ENCODE data around the gene TOP3B.

TOP3B gene

GRCh38 chr22:22022947-22023534 lies 40.5 kb upstream of the TOP3B start:
- Histone ChIP-seq H3K4me1 (ENCODE audit: control insufficient read depth, insufficient read depth, low read length, poor library complexity, severe bottlenecking) (no peaks in the 10 kb centered on the region), H3K36me3 (ENCODE audit: control insufficient read depth, insufficient read depth, low read length) (no peaks in the 10 kb centered on the region), H3K9me3 (ENCODE audit: control insufficient read depth, low read length) (no peaks in the 10 kb centered on the region), H3K27me3 (replicated peaks; ENCODE audit: control insufficient read depth, insufficient read depth, low read length, poor library complexity, severe bottlenecking) (no peaks in the 10 kb centered on the region), H3K27ac (ENCODE audit: insufficient read depth, low read length, poor library complexity, severe bottlenecking) (no peak overlapping the region), H3K4me3 (ENCODE audit: insufficient read depth, low read depth, low read length, poor library complexity, severe bottlenecking) (no peak overlapping the region)
- no peak for DNase-seq

- DNase-seq, result no peak
- H3K36me3 ChIP-seq (ENCODE audit: control insufficient read depth, insufficient read depth, low read length), result no peaks in the 10 kb centered on the region
- H3K27ac ChIP-seq (ENCODE audit: insufficient read depth, low read length, poor library complexity, severe bottlenecking), result no peak overlapping the region
- no peak overlapping the region for H3K4me3 ChIP-seq (ENCODE audit: insufficient read depth, low read depth, low read length, poor library complexity, severe bottlenecking)
- no peaks in the 10 kb centered on the region for H3K4me1 ChIP-seq (ENCODE audit: control insufficient read depth, insufficient read depth, low read length, poor library complexity, severe bottlenecking)
- no peaks in the 10 kb centered on the region for H3K27me3 ChIP-seq (replicated peaks; ENCODE audit: control insufficient read depth, insufficient read depth, low read length, poor library complexity, severe bottlenecking)
- no peaks in the 10 kb centered on the region for H3K9me3 ChIP-seq (ENCODE audit: control insufficient read depth, low read length)
These were observed 39.8 kb upstream of the TOP3B start for GRCh38 chr22:22022255-22022840.

GRCh38 chr22:22021162-22021750 lies 38.7 kb upstream of the TOP3B start:
- no peaks in the 10 kb centered on the region for H3K9me3 ChIP-seq (ENCODE audit: control insufficient read depth, low read length)
- no peak overlapping the region for H3K27ac ChIP-seq (ENCODE audit: insufficient read depth, low read length, poor library complexity, severe bottlenecking)
- H3K27me3 ChIP-seq (replicated peaks; ENCODE audit: control insufficient read depth, insufficient read depth, low read length, poor library complexity, severe bottlenecking), result no peaks in the 10 kb centered on the region
- no peaks in the 10 kb centered on the region for H3K4me1 ChIP-seq (ENCODE audit: control insufficient read depth, insufficient read depth, low read length, poor library complexity, severe bottlenecking)
- DNase-seq, result no peak
- no peak overlapping the region for H3K4me3 ChIP-seq (ENCODE audit: insufficient read depth, low read depth, low read length, poor library complexity, severe bottlenecking)
- no peaks in the 10 kb centered on the region for H3K36me3 ChIP-seq (ENCODE audit: control insufficient read depth, insufficient read depth, low read length)

- Histone ChIP-seq H3K4me1 (ENCODE audit: control insufficient read depth, insufficient read depth, low read length, poor library complexity, severe bottlenecking) (no peaks in the 10 kb centered on the region), H3K4me3 (ENCODE audit: insufficient read depth, low read depth, low read length, poor library complexity, severe bottlenecking) (no peak overlapping the region), H3K27me3 (replicated peaks; ENCODE audit: control insufficient read depth, insufficient read depth, low read length, poor library complexity, severe bottlenecking) (no peaks in the 10 kb centered on the region), H3K27ac (ENCODE audit: insufficient read depth, low read length, poor library complexity, severe bottlenecking) (no peak overlapping the region), H3K36me3 (ENCODE audit: control insufficient read depth, insufficient read depth, low read length) (no peaks in the 10 kb centered on the region), H3K9me3 (ENCODE audit: control insufficient read depth, low read length) (no peaks in the 10 kb centered on the region)
- DNase-seq, result no peak
These were observed 37.9 kb upstream of the TOP3B start for GRCh38 chr22:22020425-22020852.

GRCh38 chr22:22019659-22020424 lies 37.3 kb upstream of the TOP3B start:
- no peak for DNase-seq
- no peak overlapping the region for H3K27ac ChIP-seq (ENCODE audit: insufficient read depth, low read length, poor library complexity, severe bottlenecking)
- H3K4me1 ChIP-seq (ENCODE audit: control insufficient read depth, insufficient read depth, low read length, poor library complexity, severe bottlenecking), result no peaks in the 10 kb centered on the region
- H3K36me3 ChIP-seq (ENCODE audit: control insufficient read depth, insufficient read depth, low read length), result no peaks in the 10 kb centered on the region
- no peak overlapping the region for H3K4me3 ChIP-seq (ENCODE audit: insufficient read depth, low read depth, low read length, poor library complexity, severe bottlenecking)
- no peaks in the 10 kb centered on the region for H3K9me3 ChIP-seq (ENCODE audit: control insufficient read depth, low read length)
- no peaks in the 10 kb centered on the region for H3K27me3 ChIP-seq (replicated peaks; ENCODE audit: control insufficient read depth, insufficient read depth, low read length, poor library complexity, severe bottlenecking)

- Histone ChIP-seq H3K4me1 (ENCODE audit: control insufficient read depth, insufficient read depth, low read length, poor library complexity, severe bottlenecking) (no peaks in the 10 kb centered on the region), H3K27me3 (replicated peaks; ENCODE audit: control insufficient read depth, insufficient read depth, low read length, poor library complexity, severe bottlenecking) (no peaks in the 10 kb centered on the region), H3K9me3 (ENCODE audit: control insufficient read depth, low read length) (no peaks in the 10 kb centered on the region), H3K27ac (ENCODE audit: insufficient read depth, low read length, poor library complexity, severe bottlenecking) (no peak overlapping the region), H3K36me3 (ENCODE audit: control insufficient read depth, insufficient read depth, low read length) (no peaks in the 10 kb centered on the region), H3K4me3 (ENCODE audit: insufficient read depth, low read depth, low read length, poor library complexity, severe bottlenecking) (no peak overlapping the region)
- no peak for DNase-seq
These were observed 36.5 kb upstream of the TOP3B start for GRCh38 chr22:22018825-22019658.

- Histone ChIP-seq H3K27me3 (replicated peaks; ENCODE audit: control insufficient read depth, insufficient read depth, low read length, poor library complexity, severe bottlenecking) (no peaks in the 10 kb centered on the region), H3K9me3 (ENCODE audit: control insufficient read depth, low read length) (no peaks in the 10 kb centered on the region), H3K27ac (ENCODE audit: insufficient read depth, low read length, poor library complexity, severe bottlenecking) (no peak overlapping the region), H3K4me3 (ENCODE audit: insufficient read depth, low read depth, low read length, poor library complexity, severe bottlenecking) (no peak overlapping the region), H3K4me1 (ENCODE audit: control insufficient read depth, insufficient read depth, low read length, poor library complexity, severe bottlenecking) (no peaks in the 10 kb centered on the region), H3K36me3 (ENCODE audit: control insufficient read depth, insufficient read depth, low read length) (no peaks in the 10 kb centered on the region)
- DNase-seq, result no peak
These were observed 33.0 kb upstream of the TOP3B start for GRCh38 chr22:22015631-22016030.

- Histone ChIP-seq H3K9me3 (ENCODE audit: control insufficient read depth, low read length) (no peaks in the 10 kb centered on the region), H3K27me3 (replicated peaks; ENCODE audit: control insufficient read depth, insufficient read depth, low read length, poor library complexity, severe bottlenecking) (no peaks in the 10 kb centered on the region), H3K36me3 (ENCODE audit: control insufficient read depth, insufficient read depth, low read length) (no peaks in the 10 kb centered on the region), H3K27ac (ENCODE audit: insufficient read depth, low read length, poor library complexity, severe bottlenecking) (no peak overlapping the region), H3K4me1 (ENCODE audit: control insufficient read depth, insufficient read depth, low read length, poor library complexity, severe bottlenecking) (no peaks in the 10 kb centered on the region), H3K4me3 (ENCODE audit: insufficient read depth, low read depth, low read length, poor library complexity, severe bottlenecking) (no peak overlapping the region)
- DNase-seq, result no peak
These were observed 31.7 kb upstream of the TOP3B start for GRCh38 chr22:22014285-22014659.

- no peak overlapping the region for H3K27ac ChIP-seq (ENCODE audit: insufficient read depth, low read length, poor library complexity, severe bottlenecking)
- no peak for DNase-seq
- no peaks in the 10 kb centered on the region for H3K4me1 ChIP-seq (ENCODE audit: control insufficient read depth, insufficient read depth, low read length, poor library complexity, severe bottlenecking)
- no peak overlapping the region for H3K4me3 ChIP-seq (ENCODE audit: insufficient read depth, low read depth, low read length, poor library complexity, severe bottlenecking)
- no peaks in the 10 kb centered on the region for H3K27me3 ChIP-seq (replicated peaks; ENCODE audit: control insufficient read depth, insufficient read depth, low read length, poor library complexity, severe bottlenecking)
- H3K36me3 ChIP-seq (ENCODE audit: control insufficient read depth, insufficient read depth, low read length), result no peaks in the 10 kb centered on the region
- H3K9me3 ChIP-seq (ENCODE audit: control insufficient read depth, low read length), result no peaks in the 10 kb centered on the region
These were observed 31.1 kb upstream of the TOP3B start for GRCh38 chr22:22013559-22014284.

Measured in effector memory CD4-positive, alpha-beta T cell (primary cell).